GM19351 (cell line): Measurements from ENCODE around the gene FBXW4.
"Not testable (repeated sequence)": the region's sequence is repeated elsewhere in the genome, so short reads cannot be mapped to it uniquely, and the experiment has no call there.

Experiments
- ATAC-seq: cut with Tn5 transposase; IDR thresholded peaks from one replicate; pipeline ENCODE4 v1.9.1; 2021; ENCODE audit warnings: mild to moderate bottlenecking, moderate library complexity; ENCODE audit not compliant: unreplicated experiment

Gene FBXW4

DNA sequence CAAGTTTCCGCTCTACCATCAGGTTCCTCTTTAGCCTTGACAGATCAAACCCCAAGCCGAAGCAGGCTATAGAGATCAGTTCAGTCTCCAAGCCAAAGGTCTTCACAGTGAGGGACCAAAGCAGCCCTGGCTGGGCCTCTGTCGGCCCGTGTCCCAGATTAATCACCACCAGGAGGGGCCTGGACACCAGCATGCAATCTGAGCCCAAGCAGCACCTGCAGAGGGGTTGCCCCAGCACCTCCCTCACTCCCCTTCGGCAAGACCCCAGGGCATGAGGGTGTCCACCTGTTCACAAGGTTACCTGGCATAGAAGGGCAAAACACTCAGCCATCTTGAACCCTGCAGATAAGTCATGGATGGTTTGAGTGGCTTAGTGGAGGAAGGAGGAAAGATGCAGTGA, 36.0 kb downstream of the FBXW4 start:
- no peak for ATAC-seq

DNA sequence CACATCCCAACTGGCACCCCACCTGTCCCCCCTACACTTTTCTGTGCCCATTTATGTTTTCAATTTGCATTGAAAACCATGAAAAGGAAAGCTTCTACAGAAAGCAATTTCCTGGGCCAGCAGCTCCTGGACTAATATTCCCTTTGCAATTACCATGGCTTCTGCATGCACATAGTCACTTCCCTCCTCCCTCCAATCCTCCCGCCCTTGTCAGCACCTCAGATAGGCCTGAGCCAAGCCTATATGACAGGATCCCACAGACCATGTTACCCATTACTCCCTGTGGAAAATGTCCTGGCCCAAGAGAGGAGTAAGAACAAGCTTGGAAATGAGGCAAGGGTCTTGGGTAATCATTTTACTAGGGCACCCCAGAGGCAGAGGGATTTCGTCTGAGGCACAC, 38.1 kb downstream of the FBXW4 start:
- ATAC-seq: no peak

DNA sequence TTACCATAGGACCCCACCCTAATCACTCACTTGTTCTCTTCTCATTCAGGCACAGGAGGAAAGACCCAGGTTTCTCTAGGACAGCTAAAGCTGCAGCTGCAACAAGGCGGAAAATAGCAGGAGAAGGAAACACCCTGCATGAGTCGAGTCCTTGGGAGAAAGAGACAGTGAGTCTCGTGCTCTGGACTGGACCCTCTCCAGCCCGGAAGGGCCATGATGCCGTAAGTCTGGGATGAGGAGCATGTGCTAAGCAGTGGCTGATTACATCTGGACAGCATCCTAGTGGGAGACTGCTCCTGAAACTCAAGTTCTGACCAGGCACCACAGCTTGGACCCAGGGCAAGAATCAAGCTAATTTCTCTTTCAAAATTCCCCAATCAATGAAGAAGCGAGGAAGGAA, 39.4 kb downstream of the FBXW4 start:
- ATAC-seq: no peak

DNA sequence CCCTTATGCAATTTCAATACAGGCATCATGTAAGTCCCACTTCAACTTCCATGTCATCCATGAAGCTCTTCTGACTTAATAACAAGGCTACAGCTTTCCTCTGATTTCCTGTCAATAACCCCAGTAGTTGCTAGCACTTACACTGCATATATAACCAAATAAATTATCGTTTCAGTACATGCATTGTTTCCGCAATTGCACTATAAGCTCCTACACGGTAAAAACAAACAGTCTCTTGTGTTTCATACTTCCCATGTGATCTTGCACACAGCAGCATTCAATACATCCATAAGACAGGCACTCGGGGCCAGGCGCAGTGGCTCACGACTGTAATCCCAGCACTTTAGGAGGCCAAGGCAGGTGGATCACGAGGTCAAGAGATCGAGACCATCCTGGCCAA, 41.4 kb downstream of the FBXW4 start:
- ATAC-seq: no peak

DNA sequence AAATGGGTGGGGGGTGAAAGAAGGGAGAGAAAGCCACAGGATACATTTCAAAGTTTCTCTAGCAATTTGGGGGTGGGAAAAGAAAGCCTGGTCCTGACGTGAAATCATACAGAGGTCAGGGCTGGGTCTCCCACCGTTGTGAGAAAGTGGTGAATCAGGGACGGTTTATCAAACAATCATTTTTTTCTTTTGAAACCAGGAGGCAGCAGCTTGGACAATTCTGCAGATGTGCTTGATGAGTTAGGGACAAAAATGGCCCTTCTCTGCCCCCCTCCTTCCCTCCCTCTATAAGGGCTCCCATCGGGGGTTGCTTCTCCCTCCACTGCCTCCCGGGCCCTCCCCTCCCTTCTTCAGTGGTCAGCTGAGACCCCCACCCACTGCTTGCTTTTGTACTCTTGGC, 43.6 kb downstream of the FBXW4 start:
- ATAC-seq: no peak

DNA sequence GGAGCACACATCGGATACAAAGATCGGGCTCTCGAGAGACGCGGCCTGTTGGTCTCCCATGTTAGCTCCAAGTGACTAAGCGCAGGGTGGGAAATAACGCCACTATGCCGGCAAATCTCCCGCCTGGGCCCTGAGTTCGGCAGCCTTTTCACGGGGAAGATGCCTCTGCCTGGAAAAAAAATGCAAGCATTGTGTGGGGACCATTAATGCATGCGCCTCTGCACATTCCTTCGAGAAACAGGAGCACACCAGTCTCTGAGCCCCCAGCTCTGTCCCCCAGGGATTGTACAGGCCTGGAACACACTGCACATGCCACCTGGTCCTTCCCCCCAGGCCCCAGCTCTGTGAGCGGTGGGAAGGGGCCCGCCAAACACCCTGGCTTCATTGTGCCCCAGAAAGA, 44.1 kb downstream of the FBXW4 start:
- ATAC-seq: no peak

DNA sequence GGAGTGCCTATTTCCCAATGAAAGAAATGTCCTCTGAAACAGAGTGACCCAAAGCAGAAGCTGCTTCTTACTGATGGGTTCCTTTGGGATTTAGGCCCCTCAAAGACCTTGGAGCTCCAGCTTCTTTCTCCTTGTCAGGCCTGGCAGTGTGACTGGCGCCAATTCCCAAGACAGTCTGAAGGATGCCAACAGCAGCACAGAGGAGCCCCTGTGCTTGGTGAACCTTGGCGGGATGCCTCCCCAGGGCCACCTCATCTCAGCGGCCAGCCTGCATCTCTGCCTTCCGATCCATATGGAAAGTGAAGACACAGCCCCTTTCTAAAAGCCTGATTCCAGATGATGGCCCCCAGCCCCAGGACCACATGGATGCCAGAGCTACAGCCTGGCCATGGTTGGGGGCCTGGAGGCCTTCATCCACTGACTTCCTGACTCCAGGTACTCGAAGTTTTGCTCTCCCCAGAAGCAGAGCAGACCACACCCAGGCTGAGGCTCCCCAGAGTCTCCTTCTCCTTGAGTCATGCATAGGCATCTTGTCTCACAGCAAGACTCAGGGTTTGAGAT, 45.4 kb downstream of the FBXW4 start:
- no peak for ATAC-seq

DNA sequence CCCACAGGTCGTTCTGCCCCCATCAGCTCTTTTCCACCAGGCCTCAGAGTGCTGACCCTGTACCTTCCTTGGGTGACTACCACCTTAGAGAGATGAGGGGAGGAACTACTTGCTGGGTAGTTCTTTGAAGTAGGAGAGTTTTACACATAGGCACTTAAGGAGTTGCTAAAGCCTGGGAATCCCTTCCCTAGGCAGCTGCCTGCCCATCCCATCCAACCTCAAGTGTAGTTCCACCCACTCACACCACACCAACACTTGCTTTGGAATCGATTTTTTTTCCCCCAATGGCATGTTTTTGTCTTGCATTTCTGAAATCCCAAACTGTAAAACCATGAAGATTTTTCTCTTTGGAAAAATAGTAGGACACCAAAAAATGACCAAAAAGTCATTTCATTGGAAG, 47.7 kb downstream of the FBXW4 start:
- ATAC-seq: no peak

DNA sequence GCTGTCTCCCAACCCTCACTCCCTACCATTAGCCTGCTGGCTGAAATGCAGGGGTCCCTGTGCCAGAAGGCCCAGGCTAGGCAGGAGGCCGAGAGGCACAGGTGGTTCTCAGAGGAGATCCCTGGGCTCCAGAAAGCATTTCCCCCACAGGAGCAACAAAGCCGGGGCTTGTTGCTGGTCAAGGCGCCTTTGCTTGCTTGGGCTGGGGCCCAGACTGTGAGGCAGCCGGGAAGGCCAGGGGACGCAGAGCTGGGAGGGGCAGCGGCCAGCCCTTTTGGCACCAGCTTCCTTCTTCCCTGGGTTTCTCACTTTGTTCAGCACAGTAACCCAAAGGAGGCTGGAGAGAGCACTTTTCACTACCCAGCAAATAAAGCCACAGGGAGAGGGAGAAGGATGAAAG, 48.6 kb downstream of the FBXW4 start:
- no peak for ATAC-seq

DNA sequence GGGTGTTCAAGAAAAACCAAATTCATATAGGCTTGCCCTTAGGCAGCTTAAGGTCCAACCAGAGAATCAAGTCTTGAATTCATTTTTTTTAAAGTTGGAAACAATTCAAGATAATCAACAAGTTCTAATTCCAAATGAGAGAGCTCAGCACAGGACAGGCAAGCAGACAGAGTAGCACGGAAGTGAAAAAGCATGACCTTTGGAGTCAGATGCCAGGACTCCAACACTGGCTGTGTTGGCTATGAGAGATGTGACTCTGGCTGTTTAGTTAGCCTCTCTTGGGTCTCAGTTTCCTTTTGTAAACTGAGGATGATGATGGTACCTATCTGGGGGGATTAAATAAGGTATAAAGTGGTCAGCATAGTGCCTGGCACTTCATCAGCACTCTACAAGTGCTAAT, 49.3 kb downstream of the FBXW4 start:
- ATAC-seq: no peak

DNA sequence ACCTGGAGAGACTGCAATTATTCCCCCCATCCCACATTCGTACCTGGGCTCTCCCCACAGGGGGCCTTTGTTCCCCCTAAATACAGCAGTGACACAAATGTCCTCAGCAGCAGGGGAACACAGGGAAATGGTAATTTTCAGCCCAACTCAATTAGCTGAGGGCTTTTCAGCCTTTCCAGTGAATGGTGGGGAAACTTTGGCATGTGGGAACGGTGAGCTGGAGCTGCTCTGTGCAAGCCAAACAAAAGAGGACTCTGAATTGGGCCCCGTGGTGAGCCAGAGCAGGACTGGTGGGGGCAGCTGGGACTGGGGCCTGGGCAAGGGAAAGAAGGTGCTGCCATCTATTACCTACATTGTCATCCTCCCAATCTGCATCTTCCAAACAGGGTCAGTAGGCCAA, 51.0 kb downstream of the FBXW4 start:
- no peak for ATAC-seq

DNA sequence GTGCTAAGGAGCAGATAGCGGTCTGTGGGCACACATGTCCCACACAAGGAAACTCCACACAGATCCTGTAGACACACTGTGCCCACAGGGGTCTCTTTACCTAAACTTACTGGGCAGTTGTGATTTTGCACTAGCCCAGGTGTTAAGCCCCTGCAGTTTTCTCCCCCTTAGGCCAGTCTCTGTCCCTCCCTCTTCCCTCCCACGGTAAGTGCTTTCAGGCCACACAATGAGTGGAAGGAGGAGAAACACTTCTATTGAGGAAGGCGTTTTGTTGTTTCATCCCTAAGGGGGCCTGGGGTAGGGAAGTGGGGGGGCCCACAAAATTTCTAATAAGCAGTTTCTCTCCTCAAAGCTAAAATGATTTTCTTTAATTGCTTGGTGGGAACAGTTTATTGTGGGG, 51.4 kb downstream of the FBXW4 start:
- no peak for ATAC-seq

DNA sequence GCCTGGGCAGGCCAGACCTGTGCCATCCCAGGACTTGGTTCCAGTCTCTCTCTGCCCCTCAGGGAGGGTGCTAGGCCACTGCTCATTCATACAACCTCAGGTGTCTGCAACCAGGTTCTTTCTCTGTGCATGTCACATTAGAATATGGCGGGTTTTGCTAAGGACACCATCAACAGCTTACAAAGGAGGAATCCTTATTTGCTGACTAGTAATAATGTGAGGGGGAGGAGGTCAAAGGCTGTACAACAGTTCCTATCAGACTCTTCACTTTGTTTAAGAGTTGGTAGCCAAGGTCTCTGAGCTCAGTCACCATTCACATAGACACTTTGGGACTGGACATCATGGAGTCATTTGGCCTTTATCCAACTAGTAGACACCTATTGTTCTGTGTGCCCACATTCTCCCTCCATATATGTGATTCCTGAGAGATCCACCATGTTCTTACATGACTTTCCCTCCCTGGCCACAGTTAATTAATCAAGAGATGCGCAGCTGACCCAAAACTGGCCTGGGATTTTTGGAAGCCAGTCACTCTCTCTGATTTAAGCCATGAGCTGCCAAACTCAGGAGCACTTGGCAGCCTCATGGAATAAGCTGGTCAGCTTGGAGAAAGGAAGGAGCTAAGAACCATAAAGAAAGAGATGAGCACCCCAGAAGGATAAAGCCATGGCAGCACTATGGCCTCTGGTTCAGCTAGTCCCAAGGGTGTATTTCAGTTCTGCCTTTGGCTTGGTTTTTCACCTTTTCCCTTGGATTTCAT, 55.6 kb downstream of the FBXW4 start:
- no peak for ATAC-seq

DNA sequence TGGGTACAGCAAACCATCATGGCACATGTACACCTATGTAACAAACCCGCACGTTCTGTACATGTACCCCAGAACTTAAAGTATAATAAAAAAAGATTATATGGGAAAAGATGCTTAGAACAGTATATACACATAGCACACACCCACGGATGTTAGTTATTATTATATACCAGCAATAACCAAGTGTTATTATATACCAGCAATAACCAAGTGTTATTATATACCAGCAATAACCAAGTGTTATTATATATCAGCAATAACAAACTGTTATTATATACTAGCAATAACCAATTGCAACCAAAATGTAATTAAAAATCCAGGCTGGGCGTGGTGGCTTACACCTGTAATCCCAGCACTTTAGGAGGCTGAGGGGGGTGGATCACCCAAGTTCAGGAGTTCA, 61.5 kb downstream of the FBXW4 start:
- ATAC-seq: not testable (repeated sequence)

DNA sequence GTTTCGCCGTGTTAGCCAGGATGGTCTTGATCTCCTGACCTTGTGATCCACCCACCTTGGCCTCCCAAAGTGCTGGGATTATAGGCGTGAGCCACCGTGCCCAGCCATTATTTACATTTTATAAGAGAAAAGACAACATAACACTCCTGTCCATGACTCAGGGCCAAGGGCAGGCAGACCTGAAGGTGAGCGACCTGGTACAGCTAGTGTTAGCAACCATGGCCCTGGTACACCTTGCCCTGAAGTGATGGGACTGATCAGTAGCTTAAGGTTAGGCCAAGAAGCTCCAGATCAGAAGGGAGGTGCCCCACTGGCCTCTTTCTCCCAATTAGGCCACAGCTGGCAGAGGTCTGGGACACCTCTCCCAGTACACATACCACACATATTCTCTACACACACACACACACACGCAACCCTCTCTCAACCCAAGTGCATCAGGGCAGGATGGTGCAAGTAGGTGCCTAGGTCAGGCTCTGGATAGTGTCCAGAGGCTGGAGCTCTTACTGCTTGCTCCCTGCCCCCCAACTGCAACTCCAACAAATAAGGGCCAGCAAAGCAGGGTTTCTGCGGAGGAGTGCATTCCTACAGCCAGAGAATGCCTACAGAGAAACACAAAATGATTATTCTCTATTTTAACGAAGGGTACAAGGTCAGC, 63.0 kb downstream of the FBXW4 start:
- ATAC-seq: no peak

DNA sequence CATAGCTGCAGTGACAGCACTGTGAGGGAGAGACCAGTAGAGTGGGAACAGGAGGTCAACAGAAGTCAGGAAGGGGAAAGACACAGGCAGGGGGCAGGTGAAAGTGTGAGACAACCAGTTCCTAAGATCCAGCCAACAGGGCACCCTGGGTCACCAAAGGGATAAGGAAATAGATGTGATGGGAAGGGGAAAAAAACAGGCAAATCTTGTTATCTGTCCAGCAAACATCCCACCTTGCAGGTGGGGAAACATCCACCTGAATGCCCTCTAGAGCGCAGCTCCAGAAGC, 64.4 kb downstream of the FBXW4 start:
- no peak for ATAC-seq

DNA sequence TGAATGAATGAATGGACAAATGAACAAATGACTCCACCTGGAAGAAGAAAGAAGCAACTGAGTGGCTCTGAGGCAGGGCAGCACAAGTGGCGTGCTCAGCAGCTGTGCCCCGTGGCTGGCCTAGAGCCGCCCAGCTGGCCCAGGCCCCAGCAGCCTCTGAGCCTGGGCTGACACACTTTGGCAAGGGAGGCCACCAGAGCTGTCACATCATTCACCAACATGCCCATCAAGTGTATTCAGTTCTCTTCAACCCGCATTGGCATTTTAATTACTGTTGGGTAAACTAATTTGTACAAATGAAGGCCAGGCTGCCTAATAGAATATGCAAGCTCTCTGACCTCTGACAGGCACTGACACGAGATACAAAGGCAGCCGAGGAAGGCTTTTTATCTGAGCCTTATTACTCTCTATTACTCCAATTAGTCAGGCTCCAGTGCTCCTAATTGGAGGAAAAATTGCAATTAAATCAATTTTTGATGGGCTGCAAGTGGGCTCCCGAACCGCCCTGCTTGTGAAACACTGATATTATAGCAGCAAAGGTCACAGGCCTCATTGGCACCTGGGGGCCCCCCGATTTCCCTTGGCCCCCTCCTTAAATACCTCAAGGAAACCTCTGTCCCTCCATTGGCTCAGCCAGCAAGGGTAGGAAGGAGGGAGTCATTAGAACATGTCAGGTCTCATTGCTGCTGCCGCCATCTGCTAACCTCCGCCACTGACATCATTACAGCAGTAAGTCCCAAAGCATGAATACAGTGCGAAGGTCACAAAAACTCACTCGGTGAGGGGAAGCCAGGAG, 64.9 kb downstream of the FBXW4 start:
- no peak for ATAC-seq

DNA sequence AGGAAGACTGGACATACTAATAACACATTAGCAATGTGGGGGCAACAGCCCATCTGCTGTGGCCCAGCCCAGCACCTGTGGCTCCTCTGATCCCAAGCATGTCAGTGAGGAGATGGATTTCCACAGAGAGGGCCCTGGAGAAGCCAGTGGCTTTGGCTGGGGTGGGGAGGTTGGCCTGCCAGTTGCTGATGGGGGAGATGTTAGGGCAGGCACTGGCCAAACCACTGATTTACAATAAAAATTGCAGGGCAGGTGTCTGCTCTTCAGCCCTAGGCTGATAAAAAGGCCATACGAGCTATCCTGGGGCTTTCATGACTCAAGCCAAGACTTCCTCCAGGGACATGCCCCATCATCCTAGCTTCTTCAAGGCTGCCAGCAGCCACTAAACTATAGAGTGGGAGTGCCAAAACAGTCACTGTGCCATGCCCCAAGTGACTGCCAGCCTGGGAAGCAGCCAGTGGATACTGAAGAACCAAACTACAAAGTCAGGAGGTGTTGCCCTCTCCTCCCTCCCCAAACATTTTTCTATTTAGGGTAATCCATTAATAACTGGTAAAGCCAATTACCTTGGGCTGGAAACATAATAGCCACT, 69.1 kb downstream of the FBXW4 start:
- ATAC-seq: no peak

DNA sequence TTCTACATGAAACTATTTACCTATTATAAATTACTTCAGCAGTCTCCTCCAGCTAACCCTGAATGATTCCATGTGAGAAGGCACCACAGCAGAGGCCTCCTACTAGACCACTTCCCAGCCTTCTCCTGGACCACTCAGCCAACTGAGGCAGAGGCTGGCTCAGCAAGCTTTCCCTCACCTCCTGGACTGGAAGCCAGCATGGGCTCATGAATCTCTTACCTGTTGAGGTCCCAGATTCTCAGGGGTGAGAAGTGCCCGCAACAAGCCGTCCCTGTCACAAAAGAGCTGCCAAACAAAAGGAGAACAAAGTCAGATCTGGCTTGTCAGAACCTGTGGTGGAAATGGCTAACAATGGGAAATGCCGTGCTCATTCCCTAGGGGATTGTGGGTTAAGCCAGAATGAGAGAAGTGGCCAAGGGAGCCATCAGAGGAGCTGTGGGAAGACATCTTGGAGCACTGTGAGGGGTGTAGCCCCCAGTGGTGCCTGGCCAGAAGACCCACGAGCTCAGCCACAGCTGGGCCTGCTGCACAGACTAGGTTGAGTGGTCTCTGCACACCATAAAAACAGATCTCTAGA, 70.4 kb downstream of the FBXW4 start:
- no peak for ATAC-seq

DNA sequence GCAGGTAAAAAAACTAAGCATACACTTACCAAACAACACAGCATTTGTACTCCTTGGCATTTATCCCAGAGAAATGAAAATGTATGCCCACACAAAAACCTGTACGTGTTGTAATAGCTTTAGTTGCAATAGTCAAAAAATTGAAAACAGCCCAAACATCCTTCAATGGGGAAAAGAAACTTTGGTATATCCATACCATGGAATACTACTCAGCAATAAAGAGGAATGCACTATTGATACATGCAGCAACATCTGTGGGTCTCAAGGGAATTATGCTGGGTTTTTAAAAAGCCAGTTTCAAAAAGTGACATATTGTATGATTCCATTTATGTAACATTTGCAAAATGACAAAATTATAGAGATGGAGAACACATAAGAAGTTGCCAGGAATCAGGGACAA, 71.4 kb downstream of the FBXW4 start:
- no peak for ATAC-seq

DNA sequence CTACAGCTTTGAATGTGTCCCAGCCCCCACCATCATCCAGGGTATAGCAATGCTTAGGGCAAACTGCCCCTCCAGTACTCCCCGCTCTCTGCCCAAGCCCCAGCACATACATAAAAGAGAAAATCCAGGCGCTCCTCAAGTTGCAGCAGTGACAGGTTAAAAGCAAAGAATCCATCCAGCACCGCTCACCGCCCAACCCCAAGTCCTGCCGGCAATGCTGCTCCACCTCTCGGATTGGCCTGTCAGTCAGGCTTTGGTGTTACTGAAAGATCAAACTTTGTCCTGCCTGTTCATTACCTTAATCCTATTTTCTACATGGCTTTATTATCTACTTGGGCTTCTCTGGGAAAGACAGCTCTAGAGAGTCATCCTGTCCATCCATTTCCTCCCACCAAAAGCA, 75.0 kb downstream of the FBXW4 start:
- ATAC-seq: no peak
